ENCODE data around the gene NUDT1.

The NUDT1 gene

DNA sequence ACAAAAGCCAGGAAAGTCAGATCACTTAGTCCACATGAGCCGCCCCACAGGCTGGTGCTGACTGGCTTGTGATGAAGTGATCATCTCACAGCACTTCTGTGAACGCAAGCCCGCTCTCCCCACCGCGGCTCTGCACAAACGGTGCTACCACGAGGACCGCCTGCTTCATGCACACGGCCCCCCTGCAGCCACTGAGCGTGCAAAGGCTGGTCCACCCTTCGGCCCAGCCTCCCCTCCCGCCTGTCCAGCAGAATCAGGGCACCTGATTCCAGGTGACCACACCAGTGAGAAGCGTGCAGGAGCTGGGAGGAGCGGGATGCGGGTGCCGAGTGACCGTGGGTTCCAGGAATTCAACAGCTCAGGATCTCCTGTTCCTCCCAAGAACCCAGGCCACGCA lies 41.4 kb upstream of the NUDT1 start:
- H3K4me3 ChIP-seq (ENCODE audit: low read length): no peak overlapping the region
- H3K36me3 ChIP-seq (ENCODE audit: insufficient read depth, low read length): peaks cover 20% of the 10 kb centered on the region

GRCh38 chr7:2201128-2201527 lies 40.9 kb upstream of the NUDT1 start:
- Histone ChIP-seq H3K27me3 (ENCODE audit: insufficient read depth, low read length) (no peaks in the 10 kb centered on the region), H3K4me1 (ENCODE audit: insufficient read depth, low read length) (peaks cover 20% of the 10 kb centered on the region), H3K9me3 (ENCODE audit: low read length) (peaks cover 2% of the 10 kb centered on the region), H3K36me3 (ENCODE audit: insufficient read depth, low read length) (peaks cover 15% of the 10 kb centered on the region), H2AFZ (ENCODE audit: low read depth, low read length) (no peak overlapping the region), H3K4me3 (ENCODE audit: low read length) (no peak overlapping the region)

More for the DNA sequence above, 41.4 kb upstream of the NUDT1 start:
- Histone ChIP-seq H2AFZ (ENCODE audit: low read depth, low read length) (no peak overlapping the region), H3K27me3 (ENCODE audit: insufficient read depth, low read length) (no peaks in the 10 kb centered on the region), H3K9me3 (ENCODE audit: low read length) (peaks cover 8% of the 10 kb centered on the region), H3K4me1 (ENCODE audit: insufficient read depth, low read length) (peaks cover 20% of the 10 kb centered on the region)

GRCh38 chr7:2201686-2202360 lies 40.2 kb upstream of the NUDT1 start:
- Histone ChIP-seq H3K4me3 (ENCODE audit: low read length) (no peak overlapping the region), H3K27me3 (ENCODE audit: insufficient read depth, low read length) (no peaks in the 10 kb centered on the region), H3K36me3 (ENCODE audit: insufficient read depth, low read length) (peaks cover 12% of the 10 kb centered on the region), H3K9me3 (ENCODE audit: low read length) (no peaks in the 10 kb centered on the region), H2AFZ (ENCODE audit: low read depth, low read length) (no peak overlapping the region), H3K4me1 (ENCODE audit: insufficient read depth, low read length) (peaks cover 20% of the 10 kb centered on the region)

DNA sequence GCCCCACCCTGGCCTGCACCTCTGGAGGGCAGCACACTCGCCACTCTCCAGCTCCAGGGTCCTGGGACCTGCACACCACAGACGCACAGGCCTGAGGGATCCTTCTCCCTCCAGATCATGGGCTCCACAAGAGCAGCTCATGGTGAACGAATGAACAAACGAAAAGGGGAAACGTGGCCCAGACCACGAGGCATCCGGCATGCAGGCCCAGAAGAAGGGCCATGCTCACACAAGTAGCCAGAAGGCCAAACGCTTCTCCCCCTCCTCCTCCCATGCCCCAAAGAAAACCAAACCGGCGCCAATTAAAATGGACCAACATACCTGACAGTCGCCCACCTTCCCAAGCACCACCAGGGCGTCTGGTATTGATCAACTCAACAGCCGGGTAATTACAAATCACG lies 39.7 kb upstream of the NUDT1 start:
- peaks cover 20% of the 10 kb centered on the region for H3K4me1 ChIP-seq (ENCODE audit: insufficient read depth, low read length)
- peaks cover 16% of the 10 kb centered on the region for H3K36me3 ChIP-seq (ENCODE audit: insufficient read depth, low read length)
- no peak overlapping the region for H2AFZ ChIP-seq (ENCODE audit: low read depth, low read length)
- no peak overlapping the region for H3K4me3 ChIP-seq (ENCODE audit: low read length)
- H3K27me3 ChIP-seq (ENCODE audit: insufficient read depth, low read length): no peaks in the 10 kb centered on the region
- H3K9me3 ChIP-seq (ENCODE audit: low read length): no peaks in the 10 kb centered on the region

GRCh38 chr7:2202901-2203765 lies 38.9 kb upstream of the NUDT1 start:
- Histone ChIP-seq H3K4me3 (ENCODE audit: low read length) (no peak overlapping the region), H3K36me3 (ENCODE audit: insufficient read depth, low read length) (peaks cover 24% of the 10 kb centered on the region), H2AFZ (ENCODE audit: low read depth, low read length) (no peak overlapping the region), H3K9me3 (ENCODE audit: low read length) (no peaks in the 10 kb centered on the region), H3K27me3 (ENCODE audit: insufficient read depth, low read length) (no peaks in the 10 kb centered on the region), H3K4me1 (ENCODE audit: insufficient read depth, low read length) (peaks cover 20% of the 10 kb centered on the region)

- no peak overlapping the region for H3K4me3 ChIP-seq (ENCODE audit: low read length)
- peaks cover 20% of the 10 kb centered on the region for H3K4me1 ChIP-seq (ENCODE audit: insufficient read depth, low read length)
- H2AFZ ChIP-seq (ENCODE audit: low read depth, low read length): no peak overlapping the region
- no peaks in the 10 kb centered on the region for H3K9me3 ChIP-seq (ENCODE audit: low read length)
- no peaks in the 10 kb centered on the region for H3K27me3 ChIP-seq (ENCODE audit: insufficient read depth, low read length)
- peaks cover 31% of the 10 kb centered on the region for H3K36me3 ChIP-seq (ENCODE audit: insufficient read depth, low read length)
Observed at GRCh38 chr7:2203766-2204300, 38.2 kb upstream of the NUDT1 start.

DNA sequence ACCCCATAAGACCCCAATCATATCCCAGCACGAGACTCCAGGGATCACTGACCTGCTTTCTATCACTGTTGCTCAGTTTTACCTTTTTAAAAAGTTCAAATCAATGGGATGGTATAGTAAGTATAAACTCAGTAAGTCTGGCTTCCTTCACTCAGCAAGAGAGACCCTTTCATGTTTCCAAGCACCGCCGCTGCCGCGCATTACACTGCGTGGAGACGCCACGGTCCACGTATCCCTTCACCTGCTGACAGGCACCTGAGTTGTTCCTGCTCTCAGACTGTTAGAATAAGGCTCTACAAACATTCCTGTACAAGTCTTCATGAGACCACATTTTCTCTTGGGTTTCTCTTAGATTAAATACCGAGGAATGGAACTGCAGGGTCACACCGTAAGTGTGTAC lies 37.6 kb upstream of the NUDT1 start:
- H3K36me3 ChIP-seq (ENCODE audit: insufficient read depth, low read length): peaks cover 29% of the 10 kb centered on the region
- H3K27me3 ChIP-seq (ENCODE audit: insufficient read depth, low read length): no peaks in the 10 kb centered on the region
- no peak overlapping the region for H2AFZ ChIP-seq (ENCODE audit: low read depth, low read length)
- no peak overlapping the region for H3K4me3 ChIP-seq (ENCODE audit: low read length)
- H3K4me1 ChIP-seq (ENCODE audit: insufficient read depth, low read length): peaks cover 20% of the 10 kb centered on the region
- no peaks in the 10 kb centered on the region for H3K9me3 ChIP-seq (ENCODE audit: low read length)

GRCh38 chr7:2205036-2205780 lies 36.8 kb upstream of the NUDT1 start:
- no peaks in the 10 kb centered on the region for H3K27me3 ChIP-seq (ENCODE audit: insufficient read depth, low read length)
- peaks cover 21% of the 10 kb centered on the region for H3K36me3 ChIP-seq (ENCODE audit: insufficient read depth, low read length)
- no peak overlapping the region for H2AFZ ChIP-seq (ENCODE audit: low read depth, low read length)
- H3K4me3 ChIP-seq (ENCODE audit: low read length): no peak overlapping the region
- peaks cover 20% of the 10 kb centered on the region for H3K4me1 ChIP-seq (ENCODE audit: insufficient read depth, low read length)
- H3K9me3 ChIP-seq (ENCODE audit: low read length): no peaks in the 10 kb centered on the region

- peaks cover 39% of the 10 kb centered on the region for H3K36me3 ChIP-seq (ENCODE audit: insufficient read depth, low read length)
- H3K4me3 ChIP-seq (ENCODE audit: low read length): no peak overlapping the region
- no peaks in the 10 kb centered on the region for H3K27me3 ChIP-seq (ENCODE audit: insufficient read depth, low read length)
- H3K4me1 ChIP-seq (ENCODE audit: insufficient read depth, low read length): peaks cover 11% of the 10 kb centered on the region
- peaks cover 2% of the 10 kb centered on the region for H3K9me3 ChIP-seq (ENCODE audit: low read length)
- no peak overlapping the region for H2AFZ ChIP-seq (ENCODE audit: low read depth, low read length)
Observed at GRCh38 chr7:2208712-2209111, 33.3 kb upstream of the NUDT1 start.

DNA sequence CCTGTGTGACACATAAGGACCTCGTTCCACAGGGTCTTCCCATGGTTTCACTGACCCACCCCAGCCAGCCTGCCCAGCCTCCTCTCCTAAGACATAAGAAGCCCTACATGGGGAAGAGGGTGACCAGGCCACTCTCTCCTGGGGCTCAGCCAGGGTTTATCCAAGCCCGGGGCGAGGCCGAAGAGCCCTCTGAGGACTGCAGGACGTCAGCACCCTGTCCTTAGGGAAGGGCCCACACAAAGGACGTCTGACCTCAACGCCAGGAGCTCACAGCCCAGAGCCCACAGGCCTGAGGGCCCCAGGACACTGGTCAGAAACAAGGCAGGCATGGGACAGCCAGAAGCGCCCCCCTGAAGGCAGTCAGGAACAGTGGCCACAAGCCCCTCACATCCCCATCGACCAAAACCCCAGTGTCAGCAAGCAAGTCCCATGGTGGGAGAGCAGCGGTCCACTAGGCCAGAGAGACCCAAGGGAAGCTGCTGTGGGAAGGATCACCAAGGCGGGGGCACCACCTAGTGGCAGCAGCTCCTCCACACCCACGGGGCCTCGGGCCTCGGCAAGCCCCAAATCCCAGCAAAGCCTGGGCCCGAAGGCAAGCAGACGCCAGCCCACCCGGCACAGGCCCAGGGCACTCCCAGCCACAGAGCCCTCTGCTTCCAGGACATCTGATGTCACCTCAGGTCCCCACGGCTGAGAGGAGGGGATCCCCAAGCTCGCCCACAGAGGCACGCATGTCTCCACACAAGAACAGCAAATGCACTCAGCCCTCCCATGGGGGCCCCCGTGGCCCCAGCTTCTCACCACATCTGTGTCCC lies 32.7 kb upstream of the NUDT1 start:
- H3K9me3 ChIP-seq (ENCODE audit: low read length): peaks cover 2% of the 10 kb centered on the region
- peaks cover 46% of the 10 kb centered on the region for H3K36me3 ChIP-seq (ENCODE audit: insufficient read depth, low read length)
- no peak overlapping the region for H3K4me3 ChIP-seq (ENCODE audit: low read length)
- H3K4me1 ChIP-seq (ENCODE audit: insufficient read depth, low read length): peaks cover 5% of the 10 kb centered on the region
- H2AFZ ChIP-seq (ENCODE audit: low read depth, low read length): no peak overlapping the region
- no peaks in the 10 kb centered on the region for H3K27me3 ChIP-seq (ENCODE audit: insufficient read depth, low read length)

GRCh38 chr7:2209961-2210323 lies 32.1 kb upstream of the NUDT1 start:
- no peaks in the 10 kb centered on the region for H3K27me3 ChIP-seq (ENCODE audit: insufficient read depth, low read length)
- H3K4me1 ChIP-seq (ENCODE audit: insufficient read depth, low read length): no peaks in the 10 kb centered on the region
- H3K4me3 ChIP-seq (ENCODE audit: low read length): no peak overlapping the region
- H3K9me3 ChIP-seq (ENCODE audit: low read length): peaks cover 2% of the 10 kb centered on the region
- H3K36me3 ChIP-seq (ENCODE audit: insufficient read depth, low read length): peaks cover 51% of the 10 kb centered on the region
- H2AFZ ChIP-seq (ENCODE audit: low read depth, low read length): no peak overlapping the region

DNA sequence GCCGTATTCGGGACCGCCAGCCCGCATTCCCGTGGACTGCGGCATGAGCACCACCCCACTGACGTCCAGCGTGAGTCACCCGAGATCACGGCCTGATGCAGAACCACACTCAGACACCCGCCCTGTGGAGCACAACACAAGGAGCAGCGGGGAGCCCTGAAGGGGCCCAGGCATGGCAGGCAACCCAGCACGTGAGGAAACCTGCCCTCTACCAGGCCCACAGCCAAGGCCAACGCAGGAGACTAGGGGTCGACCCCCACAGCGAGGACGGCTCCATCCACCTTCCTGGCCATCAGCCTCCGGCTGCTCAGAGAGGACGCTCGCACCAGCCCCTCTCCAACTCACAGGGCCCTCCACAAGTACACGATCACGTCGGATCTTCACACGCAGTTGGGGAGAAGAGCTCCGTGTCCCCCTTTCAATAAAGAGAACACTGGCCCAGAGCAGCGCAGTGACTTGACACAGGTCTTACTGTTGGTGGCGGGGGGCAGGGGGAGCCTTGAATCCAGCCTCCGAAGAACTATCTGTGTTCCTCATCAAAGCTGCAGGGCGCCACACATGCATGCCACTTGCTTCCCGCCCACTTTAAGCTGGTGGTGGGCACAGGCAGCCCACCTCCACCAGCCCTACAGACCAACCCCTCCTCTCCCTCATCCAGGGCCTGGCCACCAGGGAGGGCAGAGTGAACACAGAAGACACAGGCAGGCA lies 31.3 kb upstream of the NUDT1 start:
- Histone ChIP-seq H3K4me3 (ENCODE audit: low read length) (no peak overlapping the region), H3K9me3 (ENCODE audit: low read length) (peaks cover 6% of the 10 kb centered on the region), H3K36me3 (ENCODE audit: insufficient read depth, low read length) (peaks cover 55% of the 10 kb centered on the region), H3K4me1 (ENCODE audit: insufficient read depth, low read length) (no peaks in the 10 kb centered on the region), H3K27me3 (ENCODE audit: insufficient read depth, low read length) (no peaks in the 10 kb centered on the region), H2AFZ (ENCODE audit: low read depth, low read length) (no peak overlapping the region)

All from neuron (in vitro differentiated cells).